AG20443 (cell line): ENCODE measurements around the gene IFT22.

Experiments used
- DNase-seq: peaks from one replicate; pipeline ENCODE4 v3.0.0; 2012; ENCODE audit warnings: low spot score, mixed read lengths

The IFT22 gene

GRCh38 chr7:101277155-101277554, 44.5 kb downstream of the IFT22 start:
- no peak for DNase-seq

GRCh38 chr7:101273206-101273605, 48.4 kb downstream of the IFT22 start:
- DNase-seq: no peak

DNA sequence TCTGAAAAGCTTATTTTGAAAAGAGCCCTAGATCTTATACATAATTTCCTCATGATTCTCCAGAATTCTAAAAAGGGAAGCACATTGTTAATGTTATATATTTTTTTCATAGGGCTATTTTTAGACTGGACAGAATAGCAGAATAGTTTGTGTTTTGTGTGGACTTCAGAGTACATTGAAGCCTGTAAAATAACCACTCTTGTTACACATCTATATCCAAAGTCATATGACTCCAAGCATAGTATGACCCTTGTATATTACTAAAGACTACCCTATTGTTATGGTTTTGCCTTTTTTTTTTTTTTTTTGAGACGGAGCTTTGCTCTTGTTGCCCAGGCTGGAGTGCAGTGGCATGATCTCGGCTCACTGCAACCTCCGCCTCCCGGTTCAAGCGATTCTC, 50.6 kb downstream of the IFT22 start:
- no peak for DNase-seq

DNA sequence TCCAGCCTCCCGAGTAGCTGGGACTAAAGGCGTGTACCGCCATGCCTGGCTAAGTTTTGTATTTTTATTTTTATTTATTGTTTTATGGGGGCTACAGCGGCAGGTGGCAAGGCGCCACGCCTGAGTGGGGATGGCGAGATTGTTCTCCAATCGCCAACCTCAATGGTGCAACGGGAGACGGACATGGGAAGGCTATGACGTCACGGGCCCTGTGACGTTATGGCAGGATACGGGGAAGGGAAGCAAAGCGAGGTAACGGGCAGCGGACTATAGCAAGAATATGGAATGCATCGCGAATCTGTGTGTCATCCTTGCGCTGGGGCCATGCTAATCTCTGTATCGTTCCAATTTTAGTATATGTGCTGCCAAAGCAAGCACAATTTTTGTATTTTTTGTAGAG, 51.9 kb downstream of the IFT22 start:
- no peak for DNase-seq

DNA sequence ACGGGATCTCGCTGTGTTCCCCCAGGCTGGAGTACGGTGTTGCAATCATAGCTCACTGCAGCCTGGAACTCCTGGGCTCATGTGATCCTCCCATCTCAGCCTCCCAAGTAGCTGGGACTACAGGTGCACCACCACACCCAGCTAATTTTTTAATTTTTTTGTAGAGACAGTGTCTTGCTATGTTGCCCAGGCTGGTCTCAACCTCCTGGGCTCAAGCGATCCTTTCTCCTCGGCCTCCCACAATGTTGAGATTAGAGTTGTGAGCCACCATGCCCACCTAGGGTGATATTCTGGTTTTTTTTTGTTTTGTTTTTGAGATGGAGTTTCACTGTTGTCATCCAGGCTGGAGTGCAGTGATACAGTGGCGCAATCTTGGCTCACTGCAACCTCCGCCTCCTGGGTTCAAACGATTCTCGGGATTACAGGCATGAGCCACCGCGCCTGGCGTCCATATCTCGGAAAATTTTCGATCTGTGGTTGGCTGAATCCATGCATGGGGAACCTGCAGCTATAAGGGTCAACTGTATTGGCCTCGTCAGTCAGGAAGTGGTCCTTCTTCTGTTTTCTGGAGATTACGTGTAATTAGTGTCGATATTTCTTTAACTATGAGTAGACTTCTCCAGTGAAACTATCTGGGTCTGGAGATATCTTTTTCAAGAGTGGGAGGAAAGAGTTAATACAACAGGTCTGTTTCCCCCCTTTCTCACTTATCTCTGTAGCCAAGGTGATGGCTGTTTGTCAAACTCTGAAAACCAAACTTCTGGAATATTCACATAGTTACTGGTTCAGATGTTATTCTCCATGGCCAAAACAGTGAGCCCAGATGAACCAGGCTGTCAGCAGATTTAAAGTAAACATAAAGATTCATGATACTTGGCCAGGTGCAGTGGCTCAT, 55.7 kb downstream of the IFT22 start:
- DNase-seq: no peak

DNA sequence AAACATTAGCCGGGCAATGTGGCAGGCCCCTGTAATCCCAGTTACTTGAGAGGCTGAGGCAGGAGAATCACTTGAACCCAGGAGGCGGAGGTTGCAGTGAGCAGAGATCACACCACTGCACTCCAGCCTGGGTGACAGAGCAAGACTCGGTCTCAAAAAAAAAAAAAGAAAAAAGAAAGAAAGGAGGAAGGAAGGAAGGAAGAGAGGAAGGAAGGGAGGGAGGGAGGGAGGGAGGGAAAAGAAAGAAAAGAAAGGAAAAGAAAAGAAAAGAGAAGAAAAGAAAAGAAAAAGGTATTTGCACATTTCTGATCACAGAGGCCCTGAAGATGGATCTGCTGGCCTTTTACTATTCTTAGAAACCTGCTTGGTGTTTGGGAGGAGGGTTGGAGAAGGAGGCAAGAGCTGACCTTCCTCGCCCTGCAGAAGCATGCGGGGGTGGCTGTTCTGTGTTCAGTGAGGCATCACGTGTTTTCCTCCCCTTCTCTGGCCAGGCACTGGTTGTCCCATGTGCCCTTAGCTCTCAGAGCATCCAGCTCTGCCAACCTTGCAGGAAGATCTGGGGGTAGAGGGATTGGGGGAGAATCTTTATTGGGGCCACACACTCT, 57.4 kb downstream of the IFT22 start:
- peak; percentile 17 for DNase-seq
